K562 (cell line): ENCODE data around the gene CNPY3. TPM values are rescaled to one million over a fixed set of nuclear protein-coding genes. Genes with fewer than 3 reads are reported as not detected.

Source experiments
- ATAC-seq: fragments of 200-7000 bp; cut with Tn5 transposase; 3 replicates; pipeline ENCODE4 v1.9.1; 2020; ENCODE audit warnings: moderate library complexity
- BruUV-seq: library from RNA; stranded (reverse); fragments of 400-500 nt; replicated peaks from 2 replicates; lab custom pipeline; 2021; lab: Mats Ljungman, UMichigan
- CTCF ChIA-PET: fragments of 300-600 bp; formaldehyde crosslinking; extraction: SDS; loops from one replicate; lab custom pipeline; 2021; ENCODE audit warnings: low intra/inter-chr PET ratio; lab: Yijun Ruan, JAX
- POLR2A ChIA-PET: fragments of 300-600, 350-650 bp; sonication (Branson Sonifier 250); formaldehyde crosslinking; extraction: SDS; loops from one replicate; lab custom pipeline; 2021; ENCODE audit warnings: antibody characterized with exemption, inconsistent platforms; lab: Yijun Ruan, JAX
- DNase-seq, 4 experiments: peaks; one replicate each; pipeline versions ENCODE4 v3.0.0 to v3.0.0-alpha.2; 2011 to 2018; ENCODE audit warnings: low spot score in 3 of 4, mixed read lengths in 3 of 4; ENCODE audit errors: extremely low read depth in 1 of 4
- FAIRE-seq: peaks from 2 replicates; lab custom pipeline; 2011; peaks lifted over from hg19 to GRCh38; lab: Jason Lieb, UNC
- H2AFZ ChIP-seq: 2 replicates; pipeline ENCODE4 v1.6.0; 2011; ENCODE audit warnings: low read depth, low read length, control low read depth, inconsistent platforms
- H3K27ac ChIP-seq: fragments of 200-600 bp; 3 replicates; pipeline ENCODE4 v1.8.0; 2011; ENCODE audit warnings: low read depth, mild to moderate bottlenecking, control low read depth, inconsistent platforms, low read length, moderate library complexity, mixed read lengths; ENCODE audit errors: extremely low read depth
- H3K27me3 ChIP-seq, 2 experiments: fragments of 300-600 bp in 1 of 2; 2 replicates in 1 of 2; 3 replicates in 1 of 2; pipeline versions ENCODE4 v1.6.0 to v1.8.0; 2011; ENCODE audit warnings: inconsistent platforms in 2 of 2, low read length in 2 of 2, mild to moderate bottlenecking in 1 of 2, mixed read lengths in 1 of 2, moderate library complexity in 1 of 2; ENCODE audit not compliant: control insufficient read depth in 2 of 2, insufficient read depth in 2 of 2
- H3K36me3 ChIP-seq: fragments of 300-600 bp; 3 replicates; pipeline ENCODE4 v1.8.0; 2011; ENCODE audit warnings: mild to moderate bottlenecking, low read length, inconsistent platforms; ENCODE audit not compliant: control insufficient read depth, insufficient read depth
- H3K4me1 ChIP-seq, 2 experiments: fragments of 200-600 bp in 1 of 2; replicated peaks in 1 of 2; 2 replicates in 1 of 2; 3 replicates in 1 of 2; pipeline versions ENCODE4 v1.5.1 to v1.8.0; 2011; ENCODE audit warnings: inconsistent platforms in 2 of 2, low read length in 2 of 2, mild to moderate bottlenecking in 1 of 2, mixed read lengths in 1 of 2, moderate library complexity in 1 of 2; ENCODE audit not compliant: control insufficient read depth in 2 of 2, insufficient read depth in 2 of 2
- H3K4me2 ChIP-seq: 2 replicates; pipeline ENCODE4 v1.6.1; 2011; ENCODE audit warnings: low read length, control low read depth, inconsistent platforms, mixed read lengths; ENCODE audit not compliant: insufficient read depth
- H3K4me3 ChIP-seq: fragments of 200-600 bp; sonication (generic), shearing (Covaris generic); 2 replicates; pipeline ENCODE4 v1.5.1; 2016; ENCODE audit warnings: control low read depth, inconsistent platforms
- H3K79me2 ChIP-seq: fragments of 200-600 bp; 3 replicates; pipeline ENCODE4 v1.8.0; 2011; ENCODE audit warnings: low read length, inconsistent platforms; ENCODE audit not compliant: control insufficient read depth, insufficient read depth
- H3K9ac ChIP-seq, 2 experiments: 2 replicates each; pipeline versions ENCODE4 v1.6.0 to v1.6.1; 2011; ENCODE audit warnings: low read depth in 2 of 2, low read length in 2 of 2, control low read depth in 1 of 2, inconsistent platforms in 1 of 2, mild to moderate bottlenecking in 1 of 2, mixed read lengths in 1 of 2; ENCODE audit not compliant: insufficient read depth in 1 of 2
- H3K9me1 ChIP-seq: one replicate; pipeline ENCODE4 v1.6.0; 2011; ENCODE audit warnings: inconsistent platforms, mild to moderate bottlenecking, low read length, moderate library complexity; ENCODE audit not compliant: control insufficient read depth, insufficient read depth
- H3K9me3 ChIP-seq: replicated peaks from 2 replicates; pipeline ENCODE4 v1.5.1; 2011; ENCODE audit warnings: low read depth, low read length, inconsistent platforms; ENCODE audit not compliant: control insufficient read depth, insufficient read depth
- H4K20me1 ChIP-seq: replicated peaks from 2 replicates; pipeline ENCODE4 v1.6.1; 2011; ENCODE audit warnings: low read length, inconsistent platforms, mixed read lengths; ENCODE audit not compliant: control insufficient read depth, insufficient read depth
- CBX2 ChIP-seq: fragments of 200-600 bp; sonication (generic); IDR thresholded peaks from one replicate; pipeline ENCODE4 v1.6.1; 2012; ENCODE audit warnings: mild to moderate bottlenecking, low read length, inconsistent platforms; ENCODE audit not compliant: insufficient read depth, poor library complexity, severe bottlenecking
- HNRNPH1 ChIP-seq: fragments of 200-400 bp; formaldehyde crosslinking; optimal IDR thresholded peaks from 2 replicates; pipeline ENCODE3; 2017; ENCODE audit warnings: low read depth, mild to moderate bottlenecking, low read length, moderate library complexity
- KLF6 ChIP-seq: fragments of 250-450 bp; sonication (Bioruptor Pico); IDR thresholded peaks from 2 replicates; pipeline ENCODE4 v1.4.0; 2020; ENCODE audit warnings: mild to moderate bottlenecking, moderate library complexity, borderline replicate concordance
- PRPF4 ChIP-seq: fragments of 200-400 bp; formaldehyde crosslinking; IDR thresholded peaks from one replicate; pipeline ENCODE4 v1.6.1; 2017; ENCODE audit warnings: low read length, low read depth, mild to moderate bottlenecking; ENCODE audit not compliant: insufficient read depth, poor library complexity, severe bottlenecking
- SAFB ChIP-seq: fragments of 200-400 bp; formaldehyde crosslinking; IDR thresholded peaks from 2 replicates; pipeline ENCODE4 v1.6.1; 2017; ENCODE audit warnings: low read depth, low read length, borderline replicate concordance
- SRSF7 ChIP-seq: fragments of 200-400 bp; formaldehyde crosslinking; optimal IDR thresholded peaks from 2 replicates; pipeline ENCODE3; 2017; ENCODE audit warnings: mild to moderate bottlenecking, low read depth, low read length
- ZFPM2 ChIP-seq: fragments of 250-450 bp; sonication (Bioruptor Pico); IDR thresholded peaks from 2 replicates; pipeline ENCODE4 v1.5.1; 2022; ENCODE audit warnings: mild to moderate bottlenecking
- ZKSCAN3 ChIP-seq: fragments of 250-450 bp; sonication (Bioruptor Pico); IDR thresholded peaks from 2 replicates; pipeline ENCODE4 v1.4.0; 2020
- ZNF197 ChIP-seq: fragments of 200-800 bp; sonication (Bioruptor generic); IDR thresholded peaks from 2 replicates; pipeline ENCODE4 v1.6.1; 2016; ENCODE audit warnings: low read depth, missing genetic modification characterization, missing compliant biosample characterization
- ZNF280B ChIP-seq: fragments of 250-450 bp; sonication (Bioruptor Pico); IDR thresholded peaks from 2 replicates; pipeline ENCODE4 v1.5.1; 2021; ENCODE audit warnings: mild to moderate bottlenecking
- ZNF561 ChIP-seq: fragments of 450-650 bp; formaldehyde crosslinking; conservative IDR thresholded peaks from 2 replicates; pipeline ENCODE4 v1.4.0; 2020; ENCODE audit warnings: mild to moderate bottlenecking, moderate library complexity
- ZNF668 ChIP-seq: fragments of 250-450 bp; sonication (Bioruptor Pico); IDR thresholded peaks from 2 replicates; pipeline ENCODE4 v1.8.0; 2022; ENCODE audit warnings: mild to moderate bottlenecking, inconsistent platforms
- ZNF77 ChIP-seq: fragments of 250-450 bp; sonication (Bioruptor Pico); IDR thresholded peaks from 2 replicates; pipeline ENCODE4 v1.5.0; 2020
- WGBS: fragments of 100-300 bp; shearing (Covaris generic); methylation state at CpG from one replicate; pipeline ENCODE4 v1.1.6; 2016; ENCODE audit warnings: low coverage, mixed read lengths; ENCODE audit not compliant: insufficient coverage; ENCODE audit errors: missing lambda C conversion rate; 5-methylcytosine and 5-hydroxymethylcytosine counted together
- in situ Hi-C: fragments of 300-500 bp; cut with MboI; formaldehyde crosslinking; loops from 4 replicates; pipeline ENCODE4 v1.15.0; 2018; ENCODE audit warnings: inconsistent platforms, mixed read lengths
- intact Hi-C: fragments of 100-400 bp; cut with micrococcal nuclease; formaldehyde crosslinking; loops from 2 replicates; pipeline ENCODE4 v1.14.2; 2022
- polyA plus RNA-seq, 8 experiments: library from polyadenylated mRNA; depleted of rRNA in 4 of 8; stranded (reverse) in 5 of 8; unstranded in 3 of 8; fragments of >200 nt; fragmentation: Nextera tagmentation in 2 of 8; fragmentation: Illumina TruSeq in 1 of 8; extraction: Ambion mirVana in 2 of 8; extraction: Trizol in 1 of 8; gene quantifications; 2 replicates each; pipeline versions ENCODE4 v1.2.1 to v1.2.3, GENCODE V29; 2011 to 2014; ENCODE audit warnings: inconsistent platforms in 1 of 8, missing spikeins in 1 of 8
- total RNA-seq, 7 experiments: library from RNA; depleted of rRNA in 6 of 7; stranded (reverse); fragments of >200 nt in 6 of 7; fragmentation: Illumina TruSeq in 2 of 7; extraction: Trizol in 2 of 7; gene quantifications; 2 replicates each; pipeline versions ENCODE4 v1.2.1 to v1.2.3, GENCODE V29; 2011 to 2021; ENCODE audit warnings: low replicate concordance in 1 of 7

The CNPY3 gene
- total and polyA plus RNA-seq, 9 of the 15 experiments (the other 6 are each of a cell fraction or from before 2014, with no cell fraction given), result 2.4 to 37.4 (median 21.2) TPM

- Histone ChIP-seq H3K9me1 (no peaks in the 10 kb centered on the region), H4K20me1 (no peaks in the 10 kb centered on the region), H3K9ac (no peak overlapping the region), H3K4me1 (peaks cover 11 to 17% of the 10 kb centered on the region in 2 experiments), H3K36me3 (no peaks in the 10 kb centered on the region), H3K27ac (no peak overlapping the region), H3K9me3 (no peaks in the 10 kb centered on the region), H3K4me3 (no peak overlapping the region), H2AFZ (no peak overlapping the region), H3K4me2 (no peak overlapping the region), H3K79me2 (no peaks in the 10 kb centered on the region), H3K27me3 (no peaks in the 10 kb centered on the region)
- in situ Hi-C loops (no loop called here), intact Hi-C loops (loop anchor here (5.0 kb wide), 1 partner anchor 149 kb away; the partner anchor contains the start of gene TBCC)
- no TSS peak for BruUV-seq
- ChIA-PET POLR2A (no interaction called here), CTCF (no interaction called here)
- WGBS, result 67% methylated on average over 10 of the region's 10 CpGs
- no peak for FAIRE-seq
- no peak for DNase-seq
- no peak for ATAC-seq
- TF ChIP-seq ZKSCAN3 (CRISPR knock-in tag), result no peak
- TF ChIP-seq ZNF197 (CRISPR knock-in tag), result no peak
- TF ChIP-seq ZNF280B (CRISPR knock-in tag), result no peak
- TF ChIP-seq PRPF4, result no peak
- no peak for TF ChIP-seq ZNF561 (CRISPR knock-in tag)
- no peak for TF ChIP-seq CBX2
- no peak for TF ChIP-seq ZFPM2
- TF ChIP-seq SRSF7, result no peak
- TF ChIP-seq KLF6 (CRISPR knock-in tag), result no peak
- TF ChIP-seq ZNF668 (CRISPR knock-in tag), result no peak
- TF ChIP-seq SAFB, result no peak
- no peak for TF ChIP-seq ZNF77 (CRISPR knock-in tag)
- no peak for TF ChIP-seq HNRNPH1
Observed at GRCh38 chr6:42896178-42896719, 33.0 kb upstream of the CNPY3 start.
